GM18499 (cell line): Measurements from ENCODE around the gene KSR1.

Experiments
- ATAC-seq: cut with Tn5 transposase; IDR thresholded peaks from one replicate; pipeline ENCODE4 v1.9.1; 2021; ENCODE audit warnings: moderate number of reproducible peaks; ENCODE audit not compliant: insufficient read depth, unreplicated experiment

The KSR1 gene

DNA sequence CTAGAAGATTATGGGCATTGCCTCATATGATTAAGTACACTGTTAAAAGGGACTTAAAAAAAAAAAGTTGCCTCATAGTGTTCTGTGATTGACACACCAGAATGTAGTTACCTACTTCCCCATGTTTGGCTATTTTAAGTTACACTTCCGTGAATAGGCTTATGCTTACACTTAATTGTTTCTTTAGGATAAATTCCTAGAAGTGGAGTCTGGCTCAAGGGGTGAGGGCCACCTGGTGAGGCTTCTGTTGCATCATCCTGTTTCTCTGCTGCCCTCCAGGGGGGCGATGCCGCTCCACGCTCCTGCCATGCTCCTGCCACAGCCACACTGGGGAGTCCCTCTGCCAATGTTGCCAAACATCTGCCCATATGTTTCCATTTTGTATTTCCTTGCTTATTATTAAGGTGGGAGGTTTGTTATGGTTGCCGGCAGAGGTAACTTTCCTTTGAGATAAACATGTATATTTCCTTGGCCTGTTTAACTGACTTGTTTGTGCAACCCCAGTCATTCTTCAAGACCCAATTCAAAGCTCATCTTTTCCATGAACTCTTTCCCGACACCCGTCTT, 73.1 kb downstream of the KSR1 start:
- no peak for ATAC-seq

DNA sequence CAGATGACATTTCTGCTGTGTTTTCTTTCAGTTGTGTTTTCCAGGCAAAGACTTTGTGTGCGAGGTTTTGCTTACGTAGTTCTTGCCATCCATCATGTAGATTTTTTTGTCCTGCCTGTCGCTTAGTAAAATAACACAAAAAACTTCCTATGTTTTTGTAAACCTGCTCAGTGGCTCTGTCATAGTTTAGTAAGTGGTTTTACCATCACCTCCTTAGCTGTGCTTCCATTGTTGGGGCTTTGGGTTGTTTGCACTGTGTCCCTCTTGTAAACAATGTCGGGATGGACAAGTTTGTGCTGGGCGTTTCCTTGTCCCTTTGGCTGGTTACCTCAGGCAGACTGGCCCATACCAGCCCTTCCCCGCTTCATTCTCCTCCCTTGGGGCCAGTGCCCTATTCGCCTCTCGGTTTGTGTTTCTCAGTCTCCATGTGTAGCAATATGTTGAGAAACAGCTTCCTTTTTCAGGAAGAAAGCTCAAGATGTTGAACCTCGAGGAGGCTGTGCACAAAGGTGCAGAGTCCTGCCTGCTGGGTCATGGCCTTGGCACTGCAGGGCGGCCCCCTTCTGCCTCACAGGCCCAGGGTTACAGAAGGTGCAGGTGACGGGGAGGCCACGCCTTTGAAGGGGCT, 74.6 kb downstream of the KSR1 start:
- ATAC-seq: no peak

DNA sequence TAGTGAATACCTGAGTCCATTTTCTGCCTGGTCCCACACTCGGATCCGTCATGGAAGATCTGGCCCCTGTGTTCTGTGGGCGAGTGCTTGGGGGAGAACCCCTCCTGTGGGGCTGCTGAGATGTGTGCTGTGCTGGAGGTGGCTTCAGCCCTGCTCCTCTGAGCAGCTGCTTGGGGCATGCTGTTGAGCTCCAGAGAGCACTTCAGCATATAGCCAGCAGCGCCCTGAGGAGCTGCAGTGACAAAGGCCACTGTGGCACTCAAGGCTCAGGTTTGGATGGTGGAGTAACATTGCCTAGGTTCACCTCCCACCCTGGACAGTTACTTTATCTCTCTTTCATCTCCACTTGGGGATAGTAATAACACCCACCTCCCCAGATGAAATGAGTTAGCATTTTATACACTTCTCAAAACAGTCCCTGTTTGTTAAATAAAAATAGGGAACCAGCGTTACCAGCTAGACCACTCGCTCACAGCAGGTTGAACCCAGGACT, 75.3 kb downstream of the KSR1 start:
- ATAC-seq: no peak

DNA sequence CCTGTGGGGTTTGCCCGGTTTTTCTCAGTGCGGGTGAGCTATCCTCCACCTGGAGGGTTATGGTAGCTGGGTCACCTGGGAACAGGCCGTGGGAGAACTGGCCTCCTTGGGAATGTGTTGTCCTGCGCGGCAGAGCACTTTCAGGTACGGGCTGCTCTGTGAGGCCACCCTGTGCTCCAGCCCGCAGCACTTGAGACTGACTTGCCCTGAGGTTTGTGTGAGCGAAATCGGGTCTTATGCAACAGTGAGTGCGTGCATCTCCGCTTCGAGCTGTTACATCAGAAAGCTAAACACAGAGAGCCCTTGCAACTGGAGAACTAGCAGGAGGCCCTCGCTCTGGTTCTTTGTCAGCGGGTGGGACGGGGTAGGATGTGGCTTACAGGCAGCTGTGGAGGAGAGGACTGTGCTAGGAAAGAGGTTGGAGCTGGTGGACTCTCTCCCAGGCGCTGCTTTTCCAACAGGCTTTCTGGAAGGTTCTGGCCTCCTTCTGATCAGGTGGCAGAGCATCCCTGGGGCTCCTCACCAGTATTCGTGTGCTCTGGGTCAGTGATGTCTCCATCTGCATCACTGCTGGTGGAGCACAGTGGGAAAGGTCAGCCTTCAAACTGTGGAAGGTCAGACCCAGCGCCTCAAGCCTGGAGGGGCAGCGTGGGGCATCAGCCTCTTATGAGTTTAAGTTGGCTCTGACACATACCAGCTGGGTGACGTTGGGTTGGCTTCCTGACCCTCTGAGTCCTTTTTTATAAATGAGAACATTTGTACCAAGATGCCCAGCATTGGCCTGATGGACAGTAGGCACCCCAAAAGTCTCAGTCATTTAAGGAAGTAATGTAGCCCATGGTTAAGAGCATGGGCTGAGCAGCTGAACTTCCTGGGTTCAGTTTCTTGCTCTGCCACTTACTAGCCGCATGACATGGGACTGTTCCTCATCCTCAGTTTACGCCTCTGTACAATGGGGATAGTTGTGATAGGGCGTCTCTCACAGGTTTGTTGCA, 76.3 kb downstream of the KSR1 start:
- no peak for ATAC-seq

DNA sequence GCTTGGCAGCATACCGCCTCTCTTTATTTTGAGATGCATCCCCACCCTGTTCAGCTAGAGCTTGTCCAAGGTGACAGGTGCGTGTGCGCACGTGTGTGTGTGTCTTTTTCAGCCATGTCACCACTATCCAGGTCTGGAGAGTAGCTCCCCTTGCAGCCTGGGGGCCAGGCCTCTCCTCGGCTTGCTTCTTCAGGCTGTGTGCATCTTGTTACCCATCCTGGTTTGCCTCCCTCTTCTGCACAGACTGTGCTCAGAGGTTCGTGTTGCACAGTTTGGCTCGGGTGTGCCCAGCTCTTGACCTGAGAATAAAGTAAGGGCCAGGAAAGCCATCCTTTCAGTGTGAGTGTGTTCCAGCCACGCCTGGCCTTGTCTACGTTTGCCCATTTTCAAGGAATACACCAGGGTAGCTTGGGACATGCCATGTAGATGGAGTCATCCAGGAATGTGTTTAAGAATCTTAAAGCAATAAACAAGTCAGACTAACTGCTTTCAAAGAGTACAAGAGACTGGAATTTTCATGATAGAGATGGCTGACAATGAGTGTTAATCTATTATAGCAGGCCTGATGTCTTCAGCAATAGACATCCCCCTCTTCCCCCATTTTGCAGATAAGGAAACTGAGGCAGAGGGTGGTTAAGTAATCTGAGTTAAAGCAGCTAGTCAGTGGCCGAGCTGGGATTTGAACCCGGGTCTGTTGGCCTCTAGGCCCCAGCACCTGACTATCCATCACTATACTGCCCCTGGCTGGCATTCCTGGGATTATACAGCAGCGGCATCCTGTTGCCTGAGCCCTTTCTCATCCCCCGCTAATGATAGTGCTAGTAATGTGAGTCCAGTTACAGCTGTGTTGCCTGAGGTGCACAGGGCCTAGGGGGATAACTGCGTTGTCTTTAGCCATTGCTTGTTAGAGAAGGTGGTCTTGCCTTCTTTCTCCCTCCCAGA, 77.9 kb downstream of the KSR1 start:
- ATAC-seq: no peak

DNA sequence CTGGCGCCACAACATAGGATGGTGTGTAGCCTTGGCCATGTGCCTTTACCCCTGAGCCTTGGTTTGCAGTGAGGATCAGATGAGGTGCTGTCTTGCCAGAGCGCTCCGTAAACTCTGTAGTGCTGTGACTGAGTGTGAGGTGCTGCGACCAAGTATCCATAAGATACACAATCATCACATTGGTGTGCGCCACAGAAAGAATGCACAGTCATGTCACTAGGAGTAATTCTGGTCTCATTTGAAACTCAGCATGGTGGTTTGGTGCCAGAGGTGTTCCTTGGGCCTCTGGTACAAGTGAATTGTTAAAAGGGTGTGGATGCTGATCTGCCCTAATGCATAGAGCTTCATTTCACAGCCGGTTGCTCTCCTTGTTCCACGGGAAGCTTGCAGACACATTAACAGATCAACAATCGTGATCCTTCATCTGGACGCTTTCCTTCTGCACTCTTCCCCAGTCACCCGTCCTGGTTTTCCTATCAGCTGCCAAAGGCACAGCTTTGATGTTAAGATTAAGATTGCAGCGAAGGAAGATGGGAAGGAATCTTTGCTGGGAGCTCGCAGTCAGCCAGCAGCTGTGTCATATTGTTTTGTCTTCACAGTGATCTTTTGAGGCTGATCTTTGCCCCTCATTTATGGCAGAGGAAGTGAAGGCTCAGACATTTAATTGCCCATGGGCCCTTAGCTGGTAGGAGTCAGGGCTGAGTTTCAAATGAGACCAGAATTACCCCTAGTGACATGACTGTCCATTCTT, 79.1 kb downstream of the KSR1 start:
- ATAC-seq: no peak

DNA sequence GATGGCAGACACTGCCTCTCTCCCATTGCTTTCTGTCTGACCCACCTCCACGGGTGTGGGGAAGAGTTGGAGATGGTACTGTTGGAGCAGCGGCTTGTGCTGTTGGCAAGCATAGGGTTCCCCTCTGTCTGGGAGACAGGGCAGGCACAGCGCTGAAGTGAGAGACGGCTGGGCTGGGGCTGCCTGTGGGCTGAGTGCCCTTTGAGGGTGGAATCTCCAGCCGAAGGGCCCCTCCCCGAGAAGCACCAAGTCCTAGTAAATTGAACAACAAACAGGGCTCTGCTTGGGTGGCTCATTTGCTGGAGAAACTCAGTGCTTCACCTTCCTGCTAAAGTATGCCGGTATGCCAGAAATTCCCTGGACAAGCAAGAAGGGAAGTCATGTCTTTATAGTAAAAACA, 79.7 kb downstream of the KSR1 start:
- no peak for ATAC-seq

DNA sequence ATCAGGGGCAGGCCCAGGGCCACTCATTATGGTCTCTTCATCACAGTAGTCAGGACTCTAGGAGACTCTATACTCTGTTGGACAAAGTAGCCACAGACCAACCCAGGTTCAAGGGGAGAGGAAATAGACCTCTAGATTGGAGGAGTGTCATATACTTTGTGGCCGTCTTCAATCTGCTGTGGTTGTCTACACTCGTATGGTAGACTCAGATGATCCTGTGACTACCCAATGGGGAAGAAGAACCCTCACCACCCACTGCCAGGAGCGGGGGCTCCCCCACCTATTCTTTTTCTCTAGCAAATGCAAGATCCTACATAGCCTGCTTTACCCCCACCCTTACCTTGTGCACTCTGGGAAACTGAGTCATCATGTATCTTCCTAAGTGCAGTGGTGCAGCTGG, 80.5 kb downstream of the KSR1 start:
- ATAC-seq: no peak

DNA sequence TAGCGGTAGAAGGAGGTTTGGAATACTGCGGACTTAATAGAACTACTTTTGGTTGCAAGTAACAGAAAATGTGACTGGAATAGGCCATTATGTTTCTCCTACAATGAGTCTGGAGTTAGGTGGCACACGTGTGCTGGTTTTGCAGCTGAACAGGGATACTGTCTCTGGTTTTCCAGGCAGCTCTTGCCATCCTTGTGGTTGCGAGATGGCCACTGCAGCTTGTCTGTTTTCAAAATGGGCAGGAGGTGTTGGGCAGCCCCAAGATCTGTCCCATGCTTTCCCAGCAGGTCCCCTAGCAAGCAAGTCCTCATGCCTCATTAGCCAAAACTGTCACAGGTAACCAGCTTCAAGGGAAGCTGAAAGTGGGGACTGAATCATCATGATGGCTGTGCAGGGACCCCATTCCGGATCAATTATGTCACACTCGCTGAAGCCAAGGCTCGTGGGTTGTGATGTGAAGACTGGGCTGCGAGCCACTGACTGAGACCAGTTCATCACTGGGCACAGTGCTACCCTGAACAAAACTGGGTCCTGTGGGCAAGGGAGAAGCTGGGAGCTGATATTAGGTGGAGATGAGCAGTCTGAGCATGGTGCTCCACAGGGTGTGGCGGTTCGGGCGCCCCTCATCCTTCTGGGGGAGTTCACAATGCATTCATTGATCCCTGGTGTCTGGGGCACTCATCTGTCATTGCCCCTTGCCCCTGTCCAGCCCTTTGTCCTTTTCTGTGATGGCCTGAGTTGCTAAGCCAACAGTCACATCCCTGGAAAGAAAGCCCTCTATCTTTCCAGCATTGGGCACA, 82.1 kb downstream of the KSR1 start:
- no peak for ATAC-seq

DNA sequence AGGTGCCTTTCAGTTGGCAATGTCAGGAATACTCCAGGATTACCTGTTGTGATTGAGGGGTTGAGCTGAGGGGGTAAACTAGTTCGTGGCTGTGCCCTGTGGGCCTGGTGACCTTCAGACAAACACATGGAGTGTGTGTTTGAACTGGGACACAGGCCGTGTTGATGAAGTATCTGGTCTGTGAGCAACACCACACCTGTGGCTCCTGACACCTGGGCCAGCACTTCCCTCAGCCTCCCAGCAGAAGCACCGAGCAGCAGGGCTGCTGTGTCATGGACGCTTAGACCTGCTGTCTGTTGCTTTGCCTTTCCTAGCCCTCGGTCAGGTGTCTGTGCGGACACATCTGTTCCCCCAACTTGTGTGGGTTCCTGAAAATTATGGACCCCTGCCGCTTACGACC, 82.9 kb downstream of the KSR1 start:
- ATAC-seq: no peak

DNA sequence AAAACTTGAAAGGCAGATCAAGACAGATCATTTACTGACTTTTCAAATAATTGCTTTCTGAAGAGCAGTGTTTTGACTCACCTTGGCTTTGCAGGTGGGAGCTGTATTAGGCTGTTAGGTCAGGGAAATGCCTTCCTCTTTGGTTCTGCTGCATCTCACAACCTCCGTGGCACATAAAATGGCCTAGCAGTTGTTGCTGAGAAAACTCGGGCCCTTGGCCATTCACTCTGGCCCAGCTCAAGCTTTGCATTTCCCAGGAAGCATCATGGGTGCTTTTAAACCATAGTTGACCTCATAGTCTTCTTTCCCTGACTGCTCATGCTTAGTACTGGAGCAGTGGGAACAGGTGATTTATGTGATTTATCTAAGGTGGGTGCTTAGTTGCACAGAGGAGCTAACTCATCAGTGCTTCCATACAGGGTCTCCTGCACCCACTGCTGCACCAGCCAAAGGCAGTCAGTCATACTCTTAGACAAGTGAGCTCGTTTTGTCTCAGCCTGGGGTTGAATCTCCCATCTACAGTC, 83.6 kb downstream of the KSR1 start:
- ATAC-seq: no peak

DNA sequence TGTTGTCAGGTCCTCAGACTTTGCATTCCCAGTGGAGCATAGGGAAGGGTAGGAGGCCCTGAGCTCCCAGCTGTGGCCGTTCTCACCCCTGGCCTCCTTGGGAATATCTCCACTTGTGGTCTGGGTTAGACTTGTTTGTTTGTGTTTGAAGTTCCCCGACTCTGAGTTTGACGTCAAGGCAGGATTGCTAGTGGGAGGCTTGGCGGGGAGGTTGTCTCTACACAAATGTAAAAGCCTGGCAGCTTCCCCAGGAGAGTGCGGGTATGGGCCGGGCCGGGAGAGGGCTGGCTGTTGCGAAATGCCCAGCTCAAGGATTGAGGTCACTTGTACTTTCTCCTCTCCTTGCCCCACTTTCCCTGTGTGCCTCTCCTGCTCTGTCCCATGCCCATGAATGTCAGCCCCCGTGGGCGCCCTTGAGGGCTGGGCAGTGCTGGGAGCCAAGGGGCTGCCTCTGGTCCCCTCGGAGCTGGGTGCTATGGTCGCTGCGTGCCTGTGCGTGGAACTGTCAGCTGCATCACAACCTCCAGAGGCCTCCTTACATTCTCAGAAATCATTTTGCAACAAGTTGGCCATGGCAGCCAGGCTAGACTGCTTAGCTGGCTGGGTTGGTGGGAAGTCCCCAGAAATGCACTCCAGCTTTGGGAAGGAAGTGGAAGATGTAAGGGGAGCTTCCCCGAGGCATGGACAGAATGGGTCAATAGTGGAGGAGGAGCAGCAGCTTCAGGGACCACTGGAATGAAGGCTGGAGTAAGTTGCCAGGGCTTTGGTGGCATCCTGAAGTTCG, 84.3 kb downstream of the KSR1 start:
- no peak for ATAC-seq

DNA sequence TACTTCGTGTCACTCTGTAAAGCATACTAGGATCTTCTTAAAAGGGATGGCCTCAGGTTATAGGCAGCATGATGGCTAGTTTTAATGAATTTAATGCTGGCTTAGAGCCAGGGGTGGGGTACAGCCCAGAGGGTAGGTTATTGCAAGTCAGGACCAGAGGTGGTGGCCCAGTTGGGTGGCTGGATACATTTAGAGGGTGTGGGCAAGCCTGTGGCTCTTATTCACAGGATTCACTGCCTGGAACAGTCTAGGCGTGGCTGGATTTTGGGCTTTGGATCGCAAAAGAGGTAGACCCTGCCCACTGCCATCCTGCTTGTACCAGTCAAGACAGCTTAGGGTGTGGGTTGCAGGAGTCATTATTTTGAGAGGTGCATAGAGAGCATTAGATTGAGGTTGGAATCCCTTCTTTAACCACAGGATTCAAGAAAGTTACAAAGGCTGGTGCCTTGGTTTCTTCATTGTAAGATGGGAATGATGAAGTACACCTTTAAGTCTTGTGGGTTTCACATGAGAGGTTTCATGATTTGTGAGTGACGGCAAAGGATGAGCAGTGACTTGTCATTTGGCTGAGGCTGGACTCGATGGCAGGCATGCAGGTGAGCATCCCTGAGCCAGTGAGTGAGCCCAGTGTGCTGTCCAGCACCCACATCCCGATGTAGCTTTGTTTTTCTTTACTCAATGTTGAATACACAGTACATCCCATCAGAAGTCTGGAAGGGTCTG, 85.2 kb downstream of the KSR1 start:
- no peak for ATAC-seq

DNA sequence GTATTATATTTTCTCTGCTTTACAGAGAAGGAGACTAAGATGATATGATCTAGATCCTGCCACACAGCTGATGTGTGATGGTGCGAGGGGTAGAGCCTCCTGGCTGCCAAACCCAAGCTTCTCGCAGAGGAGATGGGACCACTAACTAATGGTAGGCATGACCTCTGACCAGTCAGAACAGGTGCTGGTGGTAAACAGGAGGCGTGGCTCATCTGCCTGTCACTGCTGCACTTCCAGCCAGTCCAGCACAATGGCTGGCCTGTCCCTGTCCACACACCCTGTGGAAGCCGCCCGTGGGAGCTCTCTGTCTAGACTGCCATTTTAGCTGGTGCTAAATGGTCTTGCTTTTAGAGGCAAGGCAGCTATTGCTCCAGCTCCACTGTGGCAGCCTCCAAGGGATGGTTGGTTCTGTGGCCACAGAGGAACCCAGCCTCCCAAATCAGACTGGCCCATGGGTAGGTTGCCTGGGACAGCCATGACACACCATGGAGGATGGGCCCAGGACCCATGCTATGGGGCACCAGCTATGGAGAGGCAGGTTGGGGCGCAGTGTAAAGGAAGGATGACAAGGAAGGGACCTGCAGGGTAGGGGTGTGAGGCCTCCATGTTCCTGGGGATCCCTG, 86.7 kb downstream of the KSR1 start:
- no peak for ATAC-seq

DNA sequence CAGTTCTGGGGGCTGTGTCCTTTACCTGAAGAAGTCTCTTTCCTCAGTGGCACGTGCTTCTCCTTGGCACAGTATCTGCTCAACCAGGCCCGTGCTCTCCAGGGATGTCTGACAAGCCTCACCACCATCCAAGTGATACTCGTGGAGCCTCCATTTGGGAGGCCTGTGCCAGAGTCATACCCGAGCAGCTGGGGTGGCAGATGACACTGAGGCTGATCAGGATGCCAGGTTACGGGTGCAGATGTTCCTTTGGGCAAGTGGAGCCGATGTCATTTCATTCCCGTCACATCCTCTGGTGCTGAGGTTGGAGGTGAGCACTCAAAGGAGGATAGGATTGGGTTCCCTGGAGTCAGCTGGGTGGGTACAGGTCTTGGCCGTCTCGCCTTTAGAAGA, 87.2 kb downstream of the KSR1 start:
- ATAC-seq: no peak

DNA sequence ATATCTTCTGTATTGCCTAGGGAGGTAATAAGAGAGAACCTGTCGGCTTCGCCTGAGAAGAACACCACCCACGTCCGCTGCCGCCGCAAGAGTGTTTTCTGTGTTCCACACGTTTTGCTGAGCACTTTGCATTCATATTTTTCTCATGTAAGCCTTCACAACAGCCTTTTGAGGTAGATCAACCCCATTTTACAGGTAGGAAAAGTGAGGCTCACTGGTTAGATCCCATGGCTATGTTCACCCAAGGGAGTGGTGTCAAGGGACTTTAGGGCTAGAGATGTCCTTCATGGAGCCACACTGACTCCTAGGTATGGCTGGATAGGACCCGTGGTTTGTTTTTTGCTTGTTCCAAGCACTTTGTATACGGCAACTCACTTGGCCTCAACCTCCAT, 87.7 kb downstream of the KSR1 start:
- no peak for ATAC-seq
